ENCODE data around the gene HUNK.

The HUNK gene

GRCh38 chr21:31975491-31975890 lies 102.7 kb downstream of the HUNK start:
- Histone ChIP-seq H3K4me3 (ENCODE audit: low read length) (no peak overlapping the region), H3K36me3 (ENCODE audit: control insufficient read depth, insufficient read depth, low read length) (no peaks in the 10 kb centered on the region), H3K9me3 (ENCODE audit: control insufficient read depth, insufficient read depth, low read length) (no peaks in the 10 kb centered on the region), H3K27ac (ENCODE audit: low read length) (no peak overlapping the region), H3K4me1 (ENCODE audit: control insufficient read depth, insufficient read depth, low read length) (no peaks in the 10 kb centered on the region), H3K27me3 (ENCODE audit: control insufficient read depth, insufficient read depth, low read length) (no peaks in the 10 kb centered on the region)
- WGBS (ENCODE audit: insufficient coverage, insufficient read length) = no CpG with 5 or more reads among the region's 6 CpGs
- DNase-seq (ENCODE audit: low read depth, low spot score) = no peak

GRCh38 chr21:31977816-31978215 lies 105.0 kb downstream of the HUNK start:
- Histone ChIP-seq H3K4me1 (ENCODE audit: control insufficient read depth, insufficient read depth, low read length) (no peaks in the 10 kb centered on the region), H3K27ac (ENCODE audit: low read length) (no peak overlapping the region), H3K27me3 (ENCODE audit: control insufficient read depth, insufficient read depth, low read length) (no peaks in the 10 kb centered on the region), H3K9me3 (ENCODE audit: control insufficient read depth, insufficient read depth, low read length) (no peaks in the 10 kb centered on the region), H3K4me3 (ENCODE audit: low read length) (no peak overlapping the region), H3K36me3 (ENCODE audit: control insufficient read depth, insufficient read depth, low read length) (no peaks in the 10 kb centered on the region)
- WGBS (ENCODE audit: insufficient coverage, insufficient read length) = no CpG with 5 or more reads among the region's 7 CpGs
- no peak for DNase-seq (ENCODE audit: low read depth, low spot score)

- H3K4me1 ChIP-seq (ENCODE audit: control insufficient read depth, insufficient read depth, low read length) = no peaks in the 10 kb centered on the region; the same call in 1 of the 2 replicates
- no peak for DNase-seq (ENCODE audit: low read depth, low spot score)
- no peaks in the 10 kb centered on the region for H3K27me3 ChIP-seq (ENCODE audit: control insufficient read depth, insufficient read depth, low read length)
- H3K4me3 ChIP-seq (ENCODE audit: low read length) = no peak overlapping the region
- no peaks in the 10 kb centered on the region for H3K36me3 ChIP-seq (ENCODE audit: control insufficient read depth, insufficient read depth, low read length)
- H3K27ac ChIP-seq (ENCODE audit: low read length) = no peak overlapping the region
- no peaks in the 10 kb centered on the region for H3K9me3 ChIP-seq (ENCODE audit: control insufficient read depth, insufficient read depth, low read length)
- no CpG with 5 or more reads among the region's 4 CpGs for WGBS (ENCODE audit: insufficient coverage, insufficient read length)
Observed at GRCh38 chr21:31983120-31983519, 110.3 kb downstream of the HUNK start.

- Histone ChIP-seq H3K27me3 (ENCODE audit: control insufficient read depth, insufficient read depth, low read length) (no peaks in the 10 kb centered on the region), H3K4me3 (ENCODE audit: low read length) (no peak overlapping the region), H3K4me1 (ENCODE audit: control insufficient read depth, insufficient read depth, low read length) (no peaks in the 10 kb centered on the region; the same call in 1 of the 2 replicates), H3K27ac (ENCODE audit: low read length) (no peak overlapping the region), H3K9me3 (ENCODE audit: control insufficient read depth, insufficient read depth, low read length) (no peaks in the 10 kb centered on the region), H3K36me3 (ENCODE audit: control insufficient read depth, insufficient read depth, low read length) (no peaks in the 10 kb centered on the region)
- WGBS (ENCODE audit: insufficient coverage, insufficient read length) = no CpG with 5 or more reads among the region's 8 CpGs
- no peak for DNase-seq (ENCODE audit: low read depth, low spot score)
Observed at GRCh38 chr21:31983554-31983953, 110.7 kb downstream of the HUNK start.

GRCh38 chr21:31985398-31985797 lies 112.6 kb downstream of the HUNK start:
- H3K9me3 ChIP-seq (ENCODE audit: control insufficient read depth, insufficient read depth, low read length) = no peaks in the 10 kb centered on the region
- H3K27me3 ChIP-seq (ENCODE audit: control insufficient read depth, insufficient read depth, low read length) = no peaks in the 10 kb centered on the region
- no peaks in the 10 kb centered on the region for H3K36me3 ChIP-seq (ENCODE audit: control insufficient read depth, insufficient read depth, low read length)
- no peak for DNase-seq (ENCODE audit: low read depth, low spot score)
- H3K4me3 ChIP-seq (ENCODE audit: low read length) = no peak overlapping the region
- WGBS (ENCODE audit: insufficient coverage, insufficient read length) = no CpG with 5 or more reads among the region's 7 CpGs
- no peaks in the 10 kb centered on the region; the same call in 1 of the 2 replicates for H3K4me1 ChIP-seq (ENCODE audit: control insufficient read depth, insufficient read depth, low read length)
- no peak overlapping the region for H3K27ac ChIP-seq (ENCODE audit: low read length)

- Histone ChIP-seq H3K9me3 (ENCODE audit: control insufficient read depth, insufficient read depth, low read length) (no peaks in the 10 kb centered on the region), H3K27ac (ENCODE audit: low read length) (no peak overlapping the region), H3K4me3 (ENCODE audit: low read length) (no peak overlapping the region), H3K36me3 (ENCODE audit: control insufficient read depth, insufficient read depth, low read length) (no peaks in the 10 kb centered on the region), H3K27me3 (ENCODE audit: control insufficient read depth, insufficient read depth, low read length) (no peaks in the 10 kb centered on the region), H3K4me1 (ENCODE audit: control insufficient read depth, insufficient read depth, low read length) (no peaks in the 10 kb centered on the region; the same call in 1 of the 2 replicates)
- no CpG with 5 or more reads among the region's 17 CpGs for WGBS (ENCODE audit: insufficient coverage, insufficient read length)
- no peak for DNase-seq (ENCODE audit: low read depth, low spot score)
Observed at GRCh38 chr21:31986035-31986856, 113.4 kb downstream of the HUNK start.

GRCh38 chr21:31987696-31988095 lies 114.9 kb downstream of the HUNK start:
- no peak for DNase-seq (ENCODE audit: low read depth, low spot score)
- WGBS (ENCODE audit: insufficient coverage, insufficient read length) = no CpG with 5 or more reads among the region's 9 CpGs
- Histone ChIP-seq H3K4me1 (ENCODE audit: control insufficient read depth, insufficient read depth, low read length) (no peaks in the 10 kb centered on the region; the same call in 1 of the 2 replicates), H3K4me3 (ENCODE audit: low read length) (no peak overlapping the region), H3K27ac (ENCODE audit: low read length) (no peak overlapping the region), H3K36me3 (ENCODE audit: control insufficient read depth, insufficient read depth, low read length) (no peaks in the 10 kb centered on the region), H3K9me3 (ENCODE audit: control insufficient read depth, insufficient read depth, low read length) (no peaks in the 10 kb centered on the region), H3K27me3 (ENCODE audit: control insufficient read depth, insufficient read depth, low read length) (no peaks in the 10 kb centered on the region)

- DNase-seq (ENCODE audit: low read depth, low spot score) = no peak
- Histone ChIP-seq H3K27ac (ENCODE audit: low read length) (no peak overlapping the region), H3K4me1 (ENCODE audit: control insufficient read depth, insufficient read depth, low read length) (no peaks in the 10 kb centered on the region; the same call in 1 of the 2 replicates), H3K4me3 (ENCODE audit: low read length) (no peak overlapping the region), H3K27me3 (ENCODE audit: control insufficient read depth, insufficient read depth, low read length) (no peaks in the 10 kb centered on the region), H3K36me3 (ENCODE audit: control insufficient read depth, insufficient read depth, low read length) (no peaks in the 10 kb centered on the region), H3K9me3 (ENCODE audit: control insufficient read depth, insufficient read depth, low read length) (no peaks in the 10 kb centered on the region)
- no CpG with 5 or more reads among the region's 4 CpGs for WGBS (ENCODE audit: insufficient coverage, insufficient read length)
Observed at GRCh38 chr21:31988492-31989290, 115.9 kb downstream of the HUNK start.

GRCh38 chr21:31991356-31992331 lies 118.8 kb downstream of the HUNK start:
- H3K27ac ChIP-seq (ENCODE audit: low read length) = no peak overlapping the region
- H3K9me3 ChIP-seq (ENCODE audit: control insufficient read depth, insufficient read depth, low read length) = no peaks in the 10 kb centered on the region
- no peaks in the 10 kb centered on the region for H3K4me1 ChIP-seq (ENCODE audit: control insufficient read depth, insufficient read depth, low read length)
- WGBS (ENCODE audit: insufficient coverage, insufficient read length) = no CpG with 5 or more reads among the region's 17 CpGs
- H3K36me3 ChIP-seq (ENCODE audit: control insufficient read depth, insufficient read depth, low read length) = no peaks in the 10 kb centered on the region
- no peak overlapping the region for H3K4me3 ChIP-seq (ENCODE audit: low read length)
- DNase-seq (ENCODE audit: low read depth, low spot score) = peak; percentile 13
- no peaks in the 10 kb centered on the region for H3K27me3 ChIP-seq (ENCODE audit: control insufficient read depth, insufficient read depth, low read length)

- Histone ChIP-seq H3K9me3 (ENCODE audit: control insufficient read depth, insufficient read depth, low read length) (no peaks in the 10 kb centered on the region), H3K4me1 (ENCODE audit: control insufficient read depth, insufficient read depth, low read length) (no peaks in the 10 kb centered on the region), H3K27me3 (ENCODE audit: control insufficient read depth, insufficient read depth, low read length) (no peaks in the 10 kb centered on the region), H3K27ac (ENCODE audit: low read length) (no peak overlapping the region), H3K36me3 (ENCODE audit: control insufficient read depth, insufficient read depth, low read length) (no peaks in the 10 kb centered on the region), H3K4me3 (ENCODE audit: low read length) (no peak overlapping the region)
- WGBS (ENCODE audit: insufficient coverage, insufficient read length) = no CpG with 5 or more reads among the region's 11 CpGs
- DNase-seq (ENCODE audit: low read depth, low spot score) = no peak
Observed at GRCh38 chr21:31992391-31992790, 119.6 kb downstream of the HUNK start.
